Lower lobe of right lung (tissue), 2 donors: ENCODE results near the gene KCTD1. TPM values are rescaled to one million over a fixed set of nuclear protein-coding genes. Genes with fewer than 3 reads are reported as not detected.

ENCODE experiments used
- ATAC-seq, 2 donors: fragments of 200-7000 bp; cut with Tn5 transposase; one replicate each; pipeline ENCODE4 v1.9.1; 2020 to 2022; ENCODE audit warnings: mild to moderate bottlenecking in 2 of 2, moderate library complexity in 2 of 2
- DNase-seq: peaks from one replicate; pipeline ENCODE4 v3.0.0-alpha.2; 2020
- H3K27ac ChIP-seq: fragments of 200-600 bp; one replicate; pipeline ENCODE4 v1.8.0; 2022
- H3K27me3 ChIP-seq: fragments of 200-600 bp; one replicate; pipeline ENCODE4 v1.8.0; 2022; ENCODE audit warnings: low read depth
- H3K36me3 ChIP-seq: fragments of 200-600 bp; one replicate; pipeline ENCODE4 v1.8.0; 2022; ENCODE audit warnings: mild to moderate bottlenecking
- H3K4me1 ChIP-seq: fragments of 200-600 bp; one replicate; pipeline ENCODE4 v1.8.0; 2022
- H3K4me3 ChIP-seq: fragments of 200-600 bp; one replicate; pipeline ENCODE4 v1.8.0; 2022; ENCODE audit warnings: mild to moderate bottlenecking
- H3K9me3 ChIP-seq: fragments of 200-600 bp; one replicate; pipeline ENCODE4 v1.8.0; 2022
- intact Hi-C: fragments of 100-400 bp; cut with DNase I; formaldehyde crosslinking; loops from one replicate; pipeline ENCODE4 v1.11.0; 2022
- total RNA-seq: library from RNA; stranded (reverse); fragmentation: NEBNext Ultra II Directional; extraction: Animal tissue kit (Norgen Biotek cat#: 25700); gene quantifications from one replicate; pipeline ENCODE4 v1.2.1, GENCODE V29; 2021
- TF ChIP-seq, protein P1 (sequence below): fragments of 200-600 bp; IDR thresholded peaks from one replicate; pipeline ENCODE4 v1.8.0; 2022; ENCODE audit warnings: antibody characterized with exemption, mild to moderate bottlenecking
- donor health status: DM: no; HTN: yes; CAD: no; lungs with severe emphysema.

KCTD1 gene
- total RNA-seq, 1 donor from 2014 or later = 9.0 TPM

DNA sequence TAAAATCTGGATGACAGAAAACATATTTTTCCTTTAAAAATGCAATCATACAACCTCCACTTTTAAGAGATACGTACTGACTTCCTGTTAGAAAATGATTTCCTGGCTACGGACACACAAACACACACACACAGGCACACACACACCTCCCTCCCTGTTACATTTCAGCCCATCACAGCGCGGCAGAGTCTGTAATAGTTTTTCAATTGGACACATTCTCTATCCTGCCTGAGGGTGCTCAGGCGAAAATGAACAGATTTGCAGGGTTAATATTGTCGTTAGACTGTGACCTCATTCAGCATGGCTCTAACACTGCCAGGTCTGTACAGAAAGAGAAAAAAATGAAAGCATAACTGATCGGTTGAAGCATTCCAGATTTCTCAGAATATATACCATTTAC, 45.0 kb downstream of the KCTD1 start:
- ATAC-seq = no peak
- TF ChIP-seq, protein P1, sequence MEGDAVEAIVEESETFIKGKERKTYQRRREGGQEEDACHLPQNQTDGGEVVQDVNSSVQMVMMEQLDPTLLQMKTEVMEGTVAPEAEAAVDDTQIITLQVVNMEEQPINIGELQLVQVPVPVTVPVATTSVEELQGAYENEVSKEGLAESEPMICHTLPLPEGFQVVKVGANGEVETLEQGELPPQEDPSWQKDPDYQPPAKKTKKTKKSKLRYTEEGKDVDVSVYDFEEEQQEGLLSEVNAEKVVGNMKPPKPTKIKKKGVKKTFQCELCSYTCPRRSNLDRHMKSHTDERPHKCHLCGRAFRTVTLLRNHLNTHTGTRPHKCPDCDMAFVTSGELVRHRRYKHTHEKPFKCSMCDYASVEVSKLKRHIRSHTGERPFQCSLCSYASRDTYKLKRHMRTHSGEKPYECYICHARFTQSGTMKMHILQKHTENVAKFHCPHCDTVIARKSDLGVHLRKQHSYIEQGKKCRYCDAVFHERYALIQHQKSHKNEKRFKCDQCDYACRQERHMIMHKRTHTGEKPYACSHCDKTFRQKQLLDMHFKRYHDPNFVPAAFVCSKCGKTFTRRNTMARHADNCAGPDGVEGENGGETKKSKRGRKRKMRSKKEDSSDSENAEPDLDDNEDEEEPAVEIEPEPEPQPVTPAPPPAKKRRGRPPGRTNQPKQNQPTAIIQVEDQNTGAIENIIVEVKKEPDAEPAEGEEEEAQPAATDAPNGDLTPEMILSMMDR = no peak
- intact Hi-C loops = no loop called here

DNA sequence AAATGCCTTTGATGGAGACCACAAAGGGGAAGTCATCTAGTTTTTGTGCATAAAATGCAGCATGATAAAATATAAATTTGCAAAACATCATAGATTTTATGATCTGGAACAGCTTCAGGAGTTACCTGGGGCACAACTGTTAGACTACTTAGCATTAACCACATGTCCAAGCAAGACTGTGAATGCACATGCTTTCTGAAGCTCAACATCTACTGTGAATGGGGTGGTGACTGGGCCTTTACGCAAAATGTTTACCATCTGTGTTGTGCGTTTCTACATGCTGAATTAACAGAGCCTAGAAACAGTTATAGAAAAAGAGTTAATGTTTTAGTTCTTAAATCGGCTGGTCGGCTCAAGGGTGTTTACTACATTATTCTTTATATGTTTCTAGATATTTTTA, 45.5 kb downstream of the KCTD1 start:
- intact Hi-C loops = no loop called here
- Histone ChIP-seq H3K4me3 (no peak overlapping the region), H3K4me1 (no peaks in the 10 kb centered on the region), H3K27ac (no peak overlapping the region), H3K9me3 (no peaks in the 10 kb centered on the region), H3K36me3 (no peaks in the 10 kb centered on the region), H3K27me3 (no peaks in the 10 kb centered on the region)
- ATAC-seq (no peak), DNase-seq (no peak)
- TF ChIP-seq, protein P1 = no peak

More for the DNA sequence above, 45.0 kb downstream of the KCTD1 start:
- Histone ChIP-seq H3K27ac (no peak overlapping the region), H3K36me3 (no peaks in the 10 kb centered on the region), H3K4me1 (no peaks in the 10 kb centered on the region), H3K4me3 (no peak overlapping the region), H3K9me3 (no peaks in the 10 kb centered on the region), H3K27me3 (no peaks in the 10 kb centered on the region)
- no peak for DNase-seq

DNA sequence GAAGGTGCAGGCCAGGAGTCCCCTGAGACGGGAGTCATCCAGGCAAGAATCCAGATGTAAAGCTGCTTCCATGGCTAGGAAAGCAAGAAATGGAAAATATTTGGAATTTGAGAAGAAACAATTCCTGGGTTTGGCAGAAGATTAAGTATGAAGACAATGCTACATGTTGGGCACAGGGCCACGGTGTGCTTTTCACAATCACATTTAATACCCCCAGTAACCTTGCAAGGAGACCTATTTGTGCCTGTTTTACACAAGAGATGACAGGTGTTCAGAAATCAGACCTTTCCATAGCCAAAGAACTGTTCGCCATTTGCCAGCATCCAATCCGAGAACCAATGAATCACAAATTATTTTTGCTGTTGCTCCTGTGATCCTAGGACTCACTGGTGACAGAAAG, 50.5 kb downstream of the KCTD1 start:
- Histone ChIP-seq H3K27ac (no peak overlapping the region), H3K4me1 (no peaks in the 10 kb centered on the region), H3K27me3 (no peaks in the 10 kb centered on the region), H3K9me3 (no peaks in the 10 kb centered on the region), H3K4me3 (no peak overlapping the region), H3K36me3 (no peaks in the 10 kb centered on the region)
- DNase-seq (no peak), ATAC-seq (no peak)
- TF ChIP-seq, protein P1 = no peak
- intact Hi-C loops = no loop called here

DNA sequence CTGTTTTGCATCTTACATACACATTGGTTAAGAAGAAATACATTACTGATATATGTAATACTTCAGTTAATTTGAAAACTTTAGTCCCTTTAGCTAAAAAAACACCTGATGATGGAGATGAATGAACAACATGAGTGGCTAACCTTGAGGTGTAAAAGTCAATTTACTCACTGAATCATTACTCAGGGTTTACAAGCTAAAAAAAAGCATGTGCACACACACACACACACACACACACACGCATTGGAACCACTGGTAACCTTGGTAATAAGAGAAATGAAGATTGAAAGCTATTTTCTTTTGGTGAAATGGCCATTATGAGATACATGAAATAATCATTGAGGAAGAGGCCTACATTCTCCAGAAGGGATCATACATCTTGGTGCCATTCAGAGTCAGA, 51.8 kb downstream of the KCTD1 start:
- DNase-seq (no peak), ATAC-seq (no peak)
- H3K36me3 ChIP-seq = no peaks in the 10 kb centered on the region
- intact Hi-C loops = no loop called here
- no peak overlapping the region for H3K27ac ChIP-seq
- no peaks in the 10 kb centered on the region for H3K4me1 ChIP-seq
- no peaks in the 10 kb centered on the region for H3K27me3 ChIP-seq
- H3K9me3 ChIP-seq = no peaks in the 10 kb centered on the region
- H3K4me3 ChIP-seq = no peak overlapping the region
- TF ChIP-seq, protein P1 = no peak

DNA sequence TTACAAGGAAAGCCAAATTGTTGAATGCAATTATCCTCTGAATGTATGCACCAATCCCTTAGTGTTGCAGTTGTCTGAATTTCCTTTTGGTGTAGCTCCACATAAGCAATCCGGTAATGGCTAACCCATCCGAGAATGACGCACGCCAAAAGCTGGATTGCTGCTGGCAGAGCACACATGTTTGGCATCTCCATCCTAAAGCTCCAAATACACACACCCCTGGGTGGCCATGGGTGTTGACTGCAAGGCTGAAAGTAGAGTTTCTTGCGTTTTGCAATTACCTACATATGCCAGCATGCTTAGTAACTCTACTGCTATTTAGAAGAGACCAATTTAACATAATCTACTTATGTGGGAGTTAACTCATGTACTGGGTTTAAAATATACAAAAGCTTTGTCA, 53.1 kb downstream of the KCTD1 start:
- intact Hi-C loops = no loop called here
- no peak overlapping the region for H3K4me3 ChIP-seq
- H3K27me3 ChIP-seq = no peaks in the 10 kb centered on the region

More for the DNA sequence above, 53.1 kb downstream of the KCTD1 start:
- no peak for DNase-seq
- no peak for ATAC-seq
- no peaks in the 10 kb centered on the region for H3K4me1 ChIP-seq
- no peaks in the 10 kb centered on the region for H3K9me3 ChIP-seq
- TF ChIP-seq, protein P1 = no peak
- no peaks in the 10 kb centered on the region for H3K36me3 ChIP-seq
- H3K27ac ChIP-seq = no peak overlapping the region
